PC-9 (cell line): ENCODE measurements around the gene ABTB1. TPM values are rescaled to one million over a fixed set of nuclear protein-coding genes. Genes with fewer than 3 reads are reported as not detected.

Experiments used
- BruUV-seq: library from RNA; stranded (reverse); fragments of 400-500 nt; replicated peaks from 2 replicates; lab custom pipeline; 2021; lab: Mats Ljungman, UMichigan
- CTCF ChIA-PET: fragments of 300-600 bp; sonication (Branson Sonifier 250); formaldehyde crosslinking; loops from one replicate; lab custom pipeline; 2022; ENCODE audit warnings: antibody characterized with exemption; lab: Charles Lee
- POLR2A ChIA-PET: fragments of 300-600 bp; sonication (Branson Sonifier 250); formaldehyde crosslinking; loops from one replicate; lab custom pipeline; 2022; ENCODE audit warnings: antibody characterized with exemption; ENCODE audit not compliant: unreplicated experiment; lab: Charles Lee
- DNase-seq, 2 experiments: peaks; one replicate each; pipeline versions ENCODE4 v3.0.0 to v3.0.0-alpha.2; 2015 to 2022; ENCODE audit warnings: mixed read lengths in 1 of 2
- H2AFZ ChIP-seq: fragments of 200-600 bp; sonication (generic); 2 replicates; pipeline ENCODE4 v1.8.1; 2017; ENCODE audit warnings: antibody characterized with exemption
- H3F3A ChIP-seq: fragments of 200-600 bp; sonication (generic); 2 replicates; pipeline ENCODE4 v1.8.1; 2017; ENCODE audit warnings: antibody characterized with exemption, mild to moderate bottlenecking, low read depth; ENCODE audit not compliant: insufficient read depth
- H3K27ac ChIP-seq: fragments of 200-600 bp; sonication (generic); 2 replicates; pipeline ENCODE4 v1.6.1; 2016; ENCODE audit warnings: mixed run types
- H3K27me3 ChIP-seq: fragments of 200-600 bp; sonication (generic); 2 replicates; pipeline ENCODE4 v1.6.1; 2016; ENCODE audit warnings: low read depth, mixed run types; ENCODE audit not compliant: insufficient read depth
- H3K36me3 ChIP-seq: fragments of 200-600 bp; sonication (generic); 2 replicates; pipeline ENCODE4 v1.6.1; 2016; ENCODE audit warnings: low read depth, mixed run types
- H3K4me1 ChIP-seq: fragments of 200-600 bp; sonication (generic); replicated peaks from 2 replicates; pipeline ENCODE4 v1.6.1; 2016; ENCODE audit warnings: mixed run types; ENCODE audit not compliant: insufficient read depth
- H3K4me2 ChIP-seq: fragments of 200-600 bp; sonication (generic); 2 replicates; pipeline ENCODE4 v1.6.1; 2017; ENCODE audit warnings: mixed run types
- H3K4me3 ChIP-seq: fragments of 200-600 bp; sonication (generic); 2 replicates; pipeline ENCODE4 v1.6.1; 2016; ENCODE audit warnings: mixed run types
- H3K79me2 ChIP-seq: fragments of 200-600 bp; sonication (generic); 2 replicates; pipeline ENCODE4 v1.6.1; 2017; ENCODE audit warnings: low read depth, mixed run types
- H3K9me2 ChIP-seq: fragments of 200-600 bp; sonication (generic); 2 replicates; pipeline ENCODE4 v1.8.1; 2017; ENCODE audit warnings: mild to moderate bottlenecking; ENCODE audit not compliant: insufficient read depth
- H3K9me3 ChIP-seq: fragments of 200-600 bp; sonication (generic); 2 replicates; pipeline ENCODE4 v1.8.1; 2016; ENCODE audit warnings: low read depth; ENCODE audit not compliant: insufficient read depth
- H4K20me1 ChIP-seq: fragments of 200-600 bp; sonication (generic); 2 replicates; pipeline ENCODE4 v1.8.1; 2017; ENCODE audit not compliant: insufficient read depth
- CTCF ChIP-seq: fragments of 200-600 bp; sonication (generic); conservative IDR thresholded peaks from 2 replicates; pipeline ENCODE4 v1.6.1; 2017; ENCODE audit warnings: mixed run types, antibody characterized with exemption, mild to moderate bottlenecking, moderate library complexity
- EZH2 ChIP-seq: fragments of 200-600 bp; sonication (generic); IDR thresholded peaks from 2 replicates; pipeline ENCODE4 v1.8.0; 2017; ENCODE audit warnings: antibody characterized with exemption, low read depth
- intact Hi-C: fragments of 100-400 bp; cut with micrococcal nuclease; formaldehyde crosslinking; loops from one replicate; pipeline ENCODE4 v1.10.0; 2022; ENCODE audit not compliant: unreplicated experiment
- total RNA-seq: library from RNA; stranded (reverse); gene quantifications from 2 replicates; pipeline ENCODE4 v1.2.3, GENCODE V29; 2021

The ABTB1 gene
- total RNA-seq, 1 experiment from 2014 or later, result 39.1 TPM

DNA sequence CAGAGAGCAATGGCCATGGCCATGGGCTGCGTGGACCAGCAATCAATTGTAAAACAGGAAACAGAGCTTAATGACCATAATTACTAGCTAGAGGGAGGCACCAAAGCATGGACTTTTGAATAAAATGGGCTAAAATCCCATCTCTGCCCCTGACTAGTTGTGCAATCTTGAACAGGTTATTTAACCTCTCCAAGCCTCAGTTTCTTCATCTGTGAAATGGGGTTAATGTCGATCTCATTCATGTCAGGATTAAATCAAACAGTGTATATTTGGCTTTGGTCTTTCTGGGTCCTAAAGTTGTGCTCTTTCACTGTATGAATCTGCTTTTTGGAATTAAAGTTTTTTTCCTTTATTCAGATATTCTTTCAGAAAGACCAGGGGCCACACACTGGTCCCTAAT lies 36.1 kb downstream of the ABTB1 start:
- no peak overlapping the region for H3K27ac ChIP-seq
- BruUV-seq, result no TSS peak
- TF ChIP-seq CTCF, result no peak
- TF ChIP-seq EZH2, result no peak
- H4K20me1 ChIP-seq, result no peaks in the 10 kb centered on the region
- intact Hi-C loops, result no loop called here
- H3K79me2 ChIP-seq, result no peaks in the 10 kb centered on the region
- no peak overlapping the region for H3K4me3 ChIP-seq
- no peaks in the 10 kb centered on the region for H3K9me3 ChIP-seq
- no peak overlapping the region for H3K4me2 ChIP-seq
- CTCF ChIA-PET, result no interaction called here
- H3K4me1 ChIP-seq, result no peaks in the 10 kb centered on the region
- POLR2A ChIA-PET, result no interaction called here
- no peaks in the 10 kb centered on the region for H3K27me3 ChIP-seq
- no peaks in the 10 kb centered on the region for H3K36me3 ChIP-seq
- H2AFZ ChIP-seq, result no peak overlapping the region
- no peaks in the 10 kb centered on the region for H3F3A ChIP-seq
- DNase-seq, result no peak
- no peaks in the 10 kb centered on the region for H3K9me2 ChIP-seq

DNA sequence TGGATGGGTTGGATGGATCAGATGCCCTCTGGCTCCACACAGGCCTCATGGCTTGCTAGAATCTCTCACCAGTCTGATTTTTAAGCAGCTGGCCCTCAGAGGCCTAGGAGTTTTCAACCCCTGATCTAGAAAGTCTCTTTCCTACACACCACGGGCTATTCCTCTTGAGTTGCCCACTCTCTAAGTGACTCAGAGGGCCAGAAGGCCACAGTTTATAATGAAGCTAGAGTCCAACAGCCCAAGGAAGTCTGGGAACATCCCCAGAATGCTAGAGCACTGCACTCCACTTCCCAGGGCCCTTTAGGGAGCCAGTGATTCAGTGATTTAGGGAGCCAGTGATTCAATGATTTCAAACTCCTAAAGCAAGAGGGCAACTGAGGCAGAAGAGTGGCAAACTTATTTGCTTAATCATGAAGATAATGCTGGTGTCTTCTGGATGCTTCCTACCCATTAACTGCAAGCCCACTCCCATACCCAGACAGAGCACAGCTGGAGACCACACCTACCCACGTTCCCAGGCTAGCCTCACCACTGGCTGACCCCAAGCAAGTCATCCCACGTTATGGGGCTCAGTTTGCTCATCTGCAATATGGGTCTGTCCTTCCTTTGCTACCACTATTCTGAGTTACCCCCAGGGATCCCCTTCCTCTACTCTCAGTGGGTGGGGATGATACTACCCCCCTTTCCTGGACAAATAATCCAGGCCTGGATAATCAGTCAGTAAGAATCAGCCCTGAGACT lies 36.7 kb downstream of the ABTB1 start:
- no peaks in the 10 kb centered on the region for H4K20me1 ChIP-seq
- no peaks in the 10 kb centered on the region for H3F3A ChIP-seq
- no peak overlapping the region for H3K4me2 ChIP-seq
- ChIA-PET POLR2A (no interaction called here), CTCF (no interaction called here)
- no peaks in the 10 kb centered on the region for H3K79me2 ChIP-seq
- no peak overlapping the region for H3K27ac ChIP-seq
- H3K4me3 ChIP-seq, result no peak overlapping the region
- no peaks in the 10 kb centered on the region for H3K36me3 ChIP-seq
- intact Hi-C loops, result no loop called here
- no peak overlapping the region for H2AFZ ChIP-seq
- H3K27me3 ChIP-seq, result no peaks in the 10 kb centered on the region
- H3K4me1 ChIP-seq, result no peaks in the 10 kb centered on the region
- no peak for TF ChIP-seq EZH2
- TF ChIP-seq CTCF, result no peak
- BruUV-seq, result no TSS peak
- no peak for DNase-seq
- H3K9me2 ChIP-seq, result no peaks in the 10 kb centered on the region
- no peaks in the 10 kb centered on the region for H3K9me3 ChIP-seq

- no peaks in the 10 kb centered on the region for H3K27me3 ChIP-seq
- no peak overlapping the region for H3K4me2 ChIP-seq
- intact Hi-C loops, result no loop called here
- no peaks in the 10 kb centered on the region for H3K79me2 ChIP-seq
- H3F3A ChIP-seq, result no peaks in the 10 kb centered on the region
- no peaks in the 10 kb centered on the region for H3K9me2 ChIP-seq
- no peaks in the 10 kb centered on the region for H3K9me3 ChIP-seq
- POLR2A ChIA-PET, result no interaction called here
- H3K36me3 ChIP-seq, result no peaks in the 10 kb centered on the region
- no peak overlapping the region for H2AFZ ChIP-seq
- H3K27ac ChIP-seq, result no peak overlapping the region
- no peak overlapping the region for H3K4me3 ChIP-seq
- H3K4me1 ChIP-seq, result no peaks in the 10 kb centered on the region
- CTCF ChIA-PET, result no interaction called here
- BruUV-seq, result no TSS peak
- DNase-seq, result no peak
- H4K20me1 ChIP-seq, result no peaks in the 10 kb centered on the region
- TF ChIP-seq CTCF (no peak), EZH2 (no peak)
Measured at GRCh38 chr3:127710155-127710941, 37.6 kb downstream of the ABTB1 start.
